ENCODE measurements around the gene PTPRZ1. TPM values are rescaled to one million over a fixed set of nuclear protein-coding genes. Genes with fewer than 3 reads are reported as not detected.

PTPRZ1 gene
- total and polyA plus RNA-seq, 2 of the 4 experiments (the other 2 are of a cell fraction): not detected

DNA sequence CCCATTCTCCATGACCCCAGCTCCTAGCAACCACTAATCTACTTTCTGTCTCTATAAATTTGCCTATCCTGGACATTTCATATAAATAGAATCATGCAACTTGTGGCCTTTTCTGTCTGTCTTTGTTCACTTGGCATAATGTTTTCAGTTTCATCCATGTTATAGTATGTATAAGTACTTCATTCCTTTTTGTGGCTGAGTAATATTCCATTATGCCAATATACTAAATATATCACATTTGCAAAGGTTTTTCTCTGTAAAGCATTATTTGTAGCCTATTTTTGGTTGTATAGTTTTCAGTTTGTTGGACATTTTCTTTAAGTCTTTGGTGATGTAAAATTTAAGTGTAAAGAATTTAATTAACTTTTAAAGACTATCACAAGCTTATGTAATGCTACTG lies 2.2 kb downstream of the PTPRZ1 start:
- no peak overlapping the region for H3K18ac ChIP-seq (ENCODE audit: low read depth, low read length)

More for the DNA sequence above, 2.2 kb downstream of the PTPRZ1 start:
- ChIA-PET CTCF (no interaction called here), POLR2A (ENCODE audit: unreplicated experiment) (no interaction called here)
- Histone ChIP-seq H3K4me1 (ENCODE audit: control insufficient read depth, insufficient read depth, low read length) (no peaks in the 10 kb centered on the region), H4K5ac (ENCODE audit: low read depth, low read length) (no peak overlapping the region), H3K23ac (ENCODE audit: low read depth, low read length) (no peak overlapping the region), H4K8ac (ENCODE audit: low read depth in 2 of 2, low read length in 2 of 2) (no peak overlapping the region), H3K27ac (ENCODE audit: insufficient read depth, low read length) (no peak overlapping the region), H3K27me3 (ENCODE audit: control insufficient read depth, insufficient read depth, low read length) (peaks cover 34% of the 10 kb centered on the region), H2AK9ac (replicated peaks; ENCODE audit: low read depth, low read length, poor library complexity) (no peak overlapping the region), H3K4me3 (ENCODE audit: insufficient read depth, low read depth, low read length) (no peak overlapping the region), H2BK120ac (ENCODE audit: low read depth, low read length) (no peak overlapping the region), H2BK15ac (ENCODE audit: low read depth, low read length) (no peak overlapping the region), H3K9me1 (ENCODE audit: insufficient read depth, low read length) (no peaks in the 10 kb centered on the region), H3K9ac (ENCODE audit: low read depth, low read length) (no peak overlapping the region), H3K56ac (ENCODE audit: extremely low read depth, insufficient read depth, low read length) (no peak overlapping the region), H4K20me1 (ENCODE audit: insufficient read depth, low read length) (no peaks in the 10 kb centered on the region), H3K36me3 (ENCODE audit: control insufficient read depth, insufficient read depth, low read length) (no peaks in the 10 kb centered on the region), H3K14ac (replicated peaks; ENCODE audit: low read depth, low read length) (no peak overlapping the region), H3K4ac (ENCODE audit: low read depth, low read length) (no peak overlapping the region), H2AK5ac (ENCODE audit: low read depth, low read length) (no peak overlapping the region), H2BK5ac (ENCODE audit: low read depth, low read length, poor library complexity, severe bottlenecking) (no peak overlapping the region), H2AFZ (replicated peaks; ENCODE audit: low read length, poor library complexity) (no peak overlapping the region), H3K9me3 (ENCODE audit: control insufficient read depth, insufficient read depth, low read length) (no peaks in the 10 kb centered on the region), H3K4me2 (ENCODE audit: low read depth, low read length) (no peak overlapping the region), H4K91ac (ENCODE audit: insufficient read depth, low read depth, low read length) (no peak overlapping the region), H3K79me1 (ENCODE audit: low read depth in 1 of 2, low read length in 2 of 2) (no peaks in the 10 kb centered on the region), H2BK20ac (ENCODE audit: low read depth, low read length) (no peak overlapping the region)
- BruUV-seq (replicated peaks): no TSS peak
- intact Hi-C loops (cut with micrococcal nuclease): no loop called here
- TF ChIP-seq RAD21 (IDR thresholded peaks at IDR 0.05; ENCODE audit: low read length): no peak
- DNase-seq: no peak
- in situ Hi-C loops (cut with MboI; ENCODE audit: low sequenced_read_pairs): no loop called here
- dilution Hi-C loops (cut with HindIII; ENCODE audit: low sequenced_read_pairs, unreplicated experiment): no loop called here
- no peak for ATAC-seq (ENCODE audit: low read depth)
